SK-N-SH (cell line): ENCODE results near the gene GADL1. TPM values are rescaled to one million over a fixed set of nuclear protein-coding genes. Genes with fewer than 3 reads are reported as not detected.

ENCODE experiments used
- CTCF ChIA-PET: fragments of 300-600, 350-600 bp; formaldehyde crosslinking; extraction: SDS; loops from one replicate; lab custom pipeline; 2021; lab: Yijun Ruan, JAX
- POLR2A ChIA-PET: fragments of 350-600 bp; sonication (Branson Sonifier 250); formaldehyde crosslinking; extraction: SDS; loops from one replicate; lab custom pipeline; 2020; ENCODE audit warnings: antibody characterized with exemption, inconsistent platforms; lab: Yijun Ruan, JAX
- DNase-seq: peaks from one replicate; pipeline ENCODE4 v3.0.0; 2012
- H2AFZ ChIP-seq: fragments of 200-600 bp; sonication (generic); 2 replicates; pipeline ENCODE4 v1.8.1; 2016; ENCODE audit warnings: antibody characterized with exemption, mild to moderate bottlenecking, low read depth
- H3F3A ChIP-seq: fragments of 200-600 bp; sonication (generic); replicated peaks from 2 replicates; pipeline ENCODE3; 2016; ENCODE audit warnings: antibody characterized with exemption, mild to moderate bottlenecking; ENCODE audit not compliant: insufficient read depth
- H3K27ac ChIP-seq, 2 experiments: fragments of 200-500 bp in 1 of 2; fragments of 200-600 bp in 1 of 2; sonication (Bioruptor generic) in 1 of 2; sonication (generic), shearing (Covaris generic) in 1 of 2; 2 replicates each; pipeline versions ENCODE4 v1.5.1 to v1.6.1; 2014 to 2016; ENCODE audit warnings: low read depth in 2 of 2, inconsistent platforms in 1 of 2, low read length in 1 of 2, mild to moderate bottlenecking in 1 of 2, mixed read lengths in 1 of 2
- H3K27me3 ChIP-seq: fragments of 200-600 bp; sonication (generic), shearing (Covaris generic); 2 replicates; pipeline ENCODE4 v1.6.1; 2016; ENCODE audit warnings: mixed run types; ENCODE audit not compliant: insufficient read depth
- H3K36me3 ChIP-seq, 2 experiments: fragments of 200-500 bp in 1 of 2; fragments of 200-600 bp in 1 of 2; sonication (Bioruptor generic) in 1 of 2; sonication (generic) in 1 of 2; replicated peaks in 1 of 2; 2 replicates each; pipeline versions ENCODE3 to v1.5.1; 2014 to 2016; ENCODE audit warnings: low read length in 1 of 2, mild to moderate bottlenecking in 1 of 2; ENCODE audit not compliant: insufficient read depth in 2 of 2, control insufficient read depth in 1 of 2
- H3K4me1 ChIP-seq, 2 experiments: fragments of 200-500 bp in 1 of 2; fragments of 200-600 bp in 1 of 2; sonication (Bioruptor generic) in 1 of 2; sonication (generic), shearing (Covaris generic) in 1 of 2; 2 replicates each; pipeline versions ENCODE4 v1.5.1 to v1.6.1; 2014 to 2016; ENCODE audit warnings: low read depth in 1 of 2, low read length in 1 of 2, mixed run types in 1 of 2; ENCODE audit not compliant: insufficient read depth in 2 of 2, control insufficient read depth in 1 of 2
- H3K4me2 ChIP-seq: fragments of 200-600 bp; sonication (generic), shearing (Covaris generic); 2 replicates; pipeline ENCODE4 v1.6.1; 2017; ENCODE audit warnings: mixed run types
- H3K4me3 ChIP-seq, 2 experiments: fragments of 200-500 bp in 1 of 2; fragments of 200-600 bp in 1 of 2; sonication (Bioruptor generic) in 1 of 2; sonication (generic), shearing (Covaris generic) in 1 of 2; 2 replicates each; pipeline versions ENCODE4 v1.5.1 to v1.8.1; 2014 to 2016; ENCODE audit warnings: low read depth in 2 of 2, inconsistent platforms in 1 of 2, low read length in 1 of 2, mild to moderate bottlenecking in 1 of 2, mixed read lengths in 1 of 2, moderate library complexity in 1 of 2
- H3K79me2 ChIP-seq: fragments of 200-600 bp; sonication (generic); 2 replicates; pipeline ENCODE4 v1.8.1; 2017; ENCODE audit warnings: mild to moderate bottlenecking; ENCODE audit not compliant: insufficient read depth
- H3K9ac ChIP-seq: fragments of 200-600 bp; sonication (generic); 2 replicates; pipeline ENCODE4 v1.6.1; 2017; ENCODE audit warnings: mixed run types
- H3K9me2 ChIP-seq: fragments of 200-600 bp; sonication (generic); 2 replicates; pipeline ENCODE4 v1.6.1; 2017; ENCODE audit warnings: mixed run types
- H3K9me3 ChIP-seq: fragments of 200-600 bp; sonication (generic); 2 replicates; pipeline ENCODE4 v1.6.1; 2017; ENCODE audit warnings: mixed run types, mild to moderate bottlenecking, moderate library complexity
- H4K20me1 ChIP-seq: fragments of 200-600 bp; sonication (generic); 2 replicates; pipeline ENCODE4 v1.6.1; 2017; ENCODE audit warnings: mild to moderate bottlenecking, mixed run types; ENCODE audit not compliant: insufficient read depth
- ELF1 ChIP-seq: IDR thresholded peaks from 2 replicates; pipeline ENCODE4 v1.4.0; 2012
- EP300 ChIP-seq, 2 experiments: IDR thresholded peaks; 2 replicates each; pipeline versions ENCODE4 v1.4.0 to v1.6.1; 2012; ENCODE audit warnings: borderline replicate concordance in 1 of 2, low read depth in 1 of 2, low read length in 1 of 2
- FOXJ3 ChIP-seq: sonication (generic); formaldehyde crosslinking; IDR thresholded peaks from 2 replicates; pipeline ENCODE4 v1.5.1; 2020; ENCODE audit warnings: mild to moderate bottlenecking, missing genetic modification reagents
- FOXM1 ChIP-seq: IDR thresholded peaks from 2 replicates; pipeline ENCODE4 v1.4.0; 2012; ENCODE audit warnings: low read depth, mild to moderate bottlenecking
- NRF1 ChIP-seq: IDR thresholded peaks from 2 replicates; pipeline ENCODE4 v1.6.1; 2012; ENCODE audit warnings: low read depth, mild to moderate bottlenecking, low read length
- POLR2AphosphoS5 ChIP-seq: IDR thresholded peaks from 2 replicates; pipeline ENCODE4 v1.6.1; 2012; ENCODE audit warnings: low read depth, low read length
- RFX5 ChIP-seq: IDR thresholded peaks from 2 replicates; pipeline ENCODE4 v1.6.1; 2012; ENCODE audit warnings: mild to moderate bottlenecking, improper control_type of control experiment, low read length
- SIN3A ChIP-seq: IDR thresholded peaks from 2 replicates; pipeline ENCODE4 v1.6.1; 2012; ENCODE audit warnings: low read depth, mild to moderate bottlenecking, low read length, moderate library complexity, borderline replicate concordance
- TAF1 ChIP-seq: IDR thresholded peaks from 2 replicates; pipeline ENCODE4 v1.6.1; 2012; ENCODE audit warnings: low read depth, mild to moderate bottlenecking, low read length, moderate library complexity, borderline replicate concordance
- TCF12 ChIP-seq: IDR thresholded peaks from 2 replicates; pipeline ENCODE4 v1.4.0; 2012
- TEAD4 ChIP-seq: IDR thresholded peaks from 2 replicates; pipeline ENCODE4 v1.4.0; 2012; ENCODE audit warnings: mild to moderate bottlenecking, borderline replicate concordance; ENCODE audit not compliant: insufficient read depth
- YY1 ChIP-seq: IDR thresholded peaks from 2 replicates; pipeline ENCODE4 v1.4.0; 2012; ENCODE audit warnings: low read depth, mild to moderate bottlenecking
- WGBS: methylation state at CpG from one replicate; pipeline ENCODE4 v1.1.6; 2017; ENCODE audit warnings: low lambda C conversion rate; 5-methylcytosine and 5-hydroxymethylcytosine counted together
- polyA plus RNA-seq, 3 experiments: library from polyadenylated mRNA; depleted of rRNA; stranded (reverse); fragments of >200 nt; gene quantifications; 2 replicates each; pipeline ENCODE4 v1.2.3, GENCODE V29; 2012
- TF ChIP-seq, protein P1 (sequence below): IDR thresholded peaks from 2 replicates; pipeline ENCODE4 v1.4.0; 2012; ENCODE audit warnings: low read depth
- TF ChIP-seq, protein P2 (sequence below): IDR thresholded peaks from 2 replicates; pipeline ENCODE4 v1.6.1; 2012; ENCODE audit warnings: mild to moderate bottlenecking, low read depth, low read length, moderate library complexity
- TF ChIP-seq, protein P3 (sequence below): IDR thresholded peaks from 2 replicates; pipeline ENCODE4 v1.4.0; 2012; ENCODE audit warnings: low read depth, borderline replicate concordance
- TF ChIP-seq, protein P4 (sequence below): fragments of 200-600 bp; sonication (generic); IDR thresholded peaks from 2 replicates; pipeline ENCODE4 v1.6.1; 2017; ENCODE audit warnings: antibody characterized with exemption, mild to moderate bottlenecking, moderate library complexity

GADL1 gene
- polyA plus RNA-seq, 1 of the 3 experiments (the other 2 are of a cell fraction), result not detected

DNA sequence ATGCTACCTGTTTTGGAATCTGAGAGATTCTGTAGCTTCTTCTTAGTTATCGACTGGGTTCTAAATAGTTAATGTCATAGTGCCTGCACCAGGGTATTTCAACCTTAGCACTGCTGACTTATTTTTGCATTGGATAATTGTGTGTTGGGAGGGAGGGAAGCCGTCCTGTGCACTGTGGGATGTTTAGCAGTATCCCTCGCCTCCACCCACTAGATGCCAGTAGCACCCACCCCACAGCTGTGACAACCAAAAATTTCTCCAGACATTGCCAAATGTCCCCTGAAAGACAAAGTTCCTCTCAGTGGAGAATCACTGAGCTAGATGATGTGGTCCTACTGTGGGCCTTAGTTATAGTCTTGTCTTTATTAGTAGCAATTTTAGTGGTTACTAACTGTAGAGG is 199.8 kb downstream of the GADL1 start:
- no peaks in the 10 kb centered on the region for H3K27me3 ChIP-seq
- peaks cover 18 to 21% of the 10 kb centered on the region in 2 experiments for H3K4me1 ChIP-seq
- no peak overlapping the region for H2AFZ ChIP-seq
- peaks cover 32 to 77% of the 10 kb centered on the region in 2 experiments for H3K36me3 ChIP-seq
- H3K79me2 ChIP-seq, result peaks cover 9% of the 10 kb centered on the region
- H3K4me2 ChIP-seq, result no peak overlapping the region
- CTCF ChIA-PET, result interaction anchor here (1.0 to 9.4 kb wide), 16 partner anchors 9 to 682 kb away, joined by 3 to 117 read pairs (median 9); no protein-coding TSS in a partner anchor
- H3K27ac ChIP-seq, result no peak overlapping the region
- POLR2A ChIA-PET, result no interaction called here
- 96% methylated on average over 3 of the region's 3 CpGs for WGBS
- H3K9me3 ChIP-seq, result no peaks in the 10 kb centered on the region
- TF ChIP-seq TEAD4 (no peak), SIN3A (no peak), ELF1 (no peak), TCF12 (no peak), FOXM1 (no peak), RFX5 (no peak), POLR2AphosphoS5 (no peak), FOXJ3 (CRISPR knock-in tag) (no peak), TAF1 (no peak), NRF1 (no peak), EP300 (IDR thresholded peaks at IDR 0.05; ENCODE audit: borderline replicate concordance in 1 of 2, low read depth in 1 of 2, low read length in 1 of 2) (no peak), YY1 (no peak)
- TF ChIP-seq, protein P1, sequence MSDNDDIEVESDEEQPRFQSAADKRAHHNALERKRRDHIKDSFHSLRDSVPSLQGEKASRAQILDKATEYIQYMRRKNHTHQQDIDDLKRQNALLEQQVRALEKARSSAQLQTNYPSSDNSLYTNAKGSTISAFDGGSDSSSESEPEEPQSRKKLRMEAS, result no peak
- TF ChIP-seq, protein P2, sequence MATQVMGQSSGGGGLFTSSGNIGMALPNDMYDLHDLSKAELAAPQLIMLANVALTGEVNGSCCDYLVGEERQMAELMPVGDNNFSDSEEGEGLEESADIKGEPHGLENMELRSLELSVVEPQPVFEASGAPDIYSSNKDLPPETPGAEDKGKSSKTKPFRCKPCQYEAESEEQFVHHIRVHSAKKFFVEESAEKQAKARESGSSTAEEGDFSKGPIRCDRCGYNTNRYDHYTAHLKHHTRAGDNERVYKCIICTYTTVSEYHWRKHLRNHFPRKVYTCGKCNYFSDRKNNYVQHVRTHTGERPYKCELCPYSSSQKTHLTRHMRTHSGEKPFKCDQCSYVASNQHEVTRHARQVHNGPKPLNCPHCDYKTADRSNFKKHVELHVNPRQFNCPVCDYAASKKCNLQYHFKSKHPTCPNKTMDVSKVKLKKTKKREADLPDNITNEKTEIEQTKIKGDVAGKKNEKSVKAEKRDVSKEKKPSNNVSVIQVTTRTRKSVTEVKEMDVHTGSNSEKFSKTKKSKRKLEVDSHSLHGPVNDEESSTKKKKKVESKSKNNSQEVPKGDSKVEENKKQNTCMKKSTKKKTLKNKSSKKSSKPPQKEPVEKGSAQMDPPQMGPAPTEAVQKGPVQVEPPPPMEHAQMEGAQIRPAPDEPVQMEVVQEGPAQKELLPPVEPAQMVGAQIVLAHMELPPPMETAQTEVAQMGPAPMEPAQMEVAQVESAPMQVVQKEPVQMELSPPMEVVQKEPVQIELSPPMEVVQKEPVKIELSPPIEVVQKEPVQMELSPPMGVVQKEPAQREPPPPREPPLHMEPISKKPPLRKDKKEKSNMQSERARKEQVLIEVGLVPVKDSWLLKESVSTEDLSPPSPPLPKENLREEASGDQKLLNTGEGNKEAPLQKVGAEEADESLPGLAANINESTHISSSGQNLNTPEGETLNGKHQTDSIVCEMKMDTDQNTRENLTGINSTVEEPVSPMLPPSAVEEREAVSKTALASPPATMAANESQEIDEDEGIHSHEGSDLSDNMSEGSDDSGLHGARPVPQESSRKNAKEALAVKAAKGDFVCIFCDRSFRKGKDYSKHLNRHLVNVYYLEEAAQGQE, result no peak
- TF ChIP-seq, protein P3, sequence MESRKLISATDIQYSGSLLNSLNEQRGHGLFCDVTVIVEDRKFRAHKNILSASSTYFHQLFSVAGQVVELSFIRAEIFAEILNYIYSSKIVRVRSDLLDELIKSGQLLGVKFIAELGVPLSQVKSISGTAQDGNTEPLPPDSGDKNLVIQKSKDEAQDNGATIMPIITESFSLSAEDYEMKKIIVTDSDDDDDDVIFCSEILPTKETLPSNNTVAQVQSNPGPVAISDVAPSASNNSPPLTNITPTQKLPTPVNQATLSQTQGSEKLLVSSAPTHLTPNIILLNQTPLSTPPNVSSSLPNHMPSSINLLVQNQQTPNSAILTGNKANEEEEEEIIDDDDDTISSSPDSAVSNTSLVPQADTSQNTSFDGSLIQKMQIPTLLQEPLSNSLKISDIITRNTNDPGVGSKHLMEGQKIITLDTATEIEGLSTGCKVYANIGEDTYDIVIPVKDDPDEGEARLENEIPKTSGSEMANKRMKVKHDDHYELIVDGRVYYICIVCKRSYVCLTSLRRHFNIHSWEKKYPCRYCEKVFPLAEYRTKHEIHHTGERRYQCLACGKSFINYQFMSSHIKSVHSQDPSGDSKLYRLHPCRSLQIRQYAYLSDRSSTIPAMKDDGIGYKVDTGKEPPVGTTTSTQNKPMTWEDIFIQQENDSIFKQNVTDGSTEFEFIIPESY, result no peak
- TF ChIP-seq, protein P4, sequence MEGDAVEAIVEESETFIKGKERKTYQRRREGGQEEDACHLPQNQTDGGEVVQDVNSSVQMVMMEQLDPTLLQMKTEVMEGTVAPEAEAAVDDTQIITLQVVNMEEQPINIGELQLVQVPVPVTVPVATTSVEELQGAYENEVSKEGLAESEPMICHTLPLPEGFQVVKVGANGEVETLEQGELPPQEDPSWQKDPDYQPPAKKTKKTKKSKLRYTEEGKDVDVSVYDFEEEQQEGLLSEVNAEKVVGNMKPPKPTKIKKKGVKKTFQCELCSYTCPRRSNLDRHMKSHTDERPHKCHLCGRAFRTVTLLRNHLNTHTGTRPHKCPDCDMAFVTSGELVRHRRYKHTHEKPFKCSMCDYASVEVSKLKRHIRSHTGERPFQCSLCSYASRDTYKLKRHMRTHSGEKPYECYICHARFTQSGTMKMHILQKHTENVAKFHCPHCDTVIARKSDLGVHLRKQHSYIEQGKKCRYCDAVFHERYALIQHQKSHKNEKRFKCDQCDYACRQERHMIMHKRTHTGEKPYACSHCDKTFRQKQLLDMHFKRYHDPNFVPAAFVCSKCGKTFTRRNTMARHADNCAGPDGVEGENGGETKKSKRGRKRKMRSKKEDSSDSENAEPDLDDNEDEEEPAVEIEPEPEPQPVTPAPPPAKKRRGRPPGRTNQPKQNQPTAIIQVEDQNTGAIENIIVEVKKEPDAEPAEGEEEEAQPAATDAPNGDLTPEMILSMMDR, result no peak
- H3F3A ChIP-seq, result peaks cover 2% of the 10 kb centered on the region
- H3K4me3 ChIP-seq, result no peak overlapping the region
- no peaks in the 10 kb centered on the region for H4K20me1 ChIP-seq
- DNase-seq, result no peak
- no peak overlapping the region for H3K9ac ChIP-seq
- H3K9me2 ChIP-seq, result no peaks in the 10 kb centered on the region
